SU-DHL-6 (cell line): Measurements from ENCODE around the gene OTOA.
"Not testable (repeated sequence)": the region's sequence is repeated elsewhere in the genome, so short reads cannot be mapped to it uniquely, and the experiment has no call there.

Source experiments
- H2AFZ ChIP-seq: fragments of 200-600 bp; sonication (generic); 2 replicates; pipeline ENCODE4 v1.6.1; 2014; ENCODE audit warnings: low read depth, mild to moderate bottlenecking, moderate library complexity, mixed read lengths, antibody characterized with exemption, low read length; ENCODE audit not compliant: severe bottlenecking
- H3F3A ChIP-seq: fragments of 200-600 bp; shearing (Covaris generic); 2 replicates; pipeline ENCODE4 v1.6.0; 2016; ENCODE audit warnings: antibody characterized with exemption, mild to moderate bottlenecking; ENCODE audit not compliant: insufficient read depth
- H3K27ac ChIP-seq: fragments of 200-600 bp; sonication (generic); 2 replicates; pipeline ENCODE4 v1.5.1; 2016; ENCODE audit warnings: low read depth, mild to moderate bottlenecking, low read length, moderate library complexity, mixed read lengths
- H3K27me3 ChIP-seq: fragments of 200-600 bp; sonication (generic), shearing (Covaris generic); 2 replicates; pipeline ENCODE4 v1.6.0; 2014; ENCODE audit warnings: mild to moderate bottlenecking, low read length
- H3K36me3 ChIP-seq: fragments of 200-600 bp; sonication (generic); 2 replicates; pipeline ENCODE4 v1.6.1; 2014; ENCODE audit warnings: mild to moderate bottlenecking, low read length, mixed read lengths
- H3K4me2 ChIP-seq: fragments of 300-600, 200-600 bp; shearing (Covaris generic), sonication (generic); 2 replicates; pipeline ENCODE4 v1.6.0; 2014; ENCODE audit warnings: low read length, low read depth, mild to moderate bottlenecking; ENCODE audit not compliant: poor library complexity, severe bottlenecking
- H3K4me3 ChIP-seq: fragments of 200-600 bp; sonication (generic); 2 replicates; pipeline ENCODE4 v1.5.1; 2014; ENCODE audit warnings: antibody characterized with exemption, low read length, mild to moderate bottlenecking, mixed read lengths; ENCODE audit not compliant: insufficient read depth, poor library complexity, severe bottlenecking
- H3K79me2 ChIP-seq: fragments of 200-600 bp; sonication (generic); 2 replicates; pipeline ENCODE4 v1.6.1; 2014; ENCODE audit warnings: mild to moderate bottlenecking, low read length, moderate library complexity; ENCODE audit not compliant: insufficient read depth
- H3K9ac ChIP-seq: fragments of 200-600 bp; sonication (generic); 2 replicates; pipeline ENCODE4 v1.7.0; 2014; ENCODE audit warnings: mild to moderate bottlenecking, low read length
- H3K9me2 ChIP-seq: fragments of 200-600 bp; sonication (generic); replicated peaks from 2 replicates; pipeline ENCODE4 v1.6.1; 2014; ENCODE audit warnings: low read length; ENCODE audit not compliant: insufficient read depth
- H3K9me3 ChIP-seq: fragments of 200-600 bp; sonication (generic); 2 replicates; pipeline ENCODE4 v1.6.1; 2014; ENCODE audit warnings: low read length, mixed read lengths; ENCODE audit not compliant: insufficient read depth
- H4K20me1 ChIP-seq: fragments of 200-600 bp; sonication (generic); 2 replicates; pipeline ENCODE4 v1.6.1; 2014; ENCODE audit warnings: low read depth, mild to moderate bottlenecking, antibody characterized with exemption, low read length, moderate library complexity, mixed read lengths
- EZH2phosphoT487 ChIP-seq: fragments of 200-600 bp; sonication (generic), shearing (Covaris generic); conservative IDR thresholded peaks from 2 replicates; pipeline ENCODE4 v1.6.1; 2018; ENCODE audit warnings: mild to moderate bottlenecking, antibody characterized with exemption, low read length, moderate library complexity, mixed read lengths
- TF ChIP-seq, protein P1 (sequence below): fragments of 200-600 bp; sonication (generic); IDR thresholded peaks from one replicate; pipeline ENCODE4 v1.5.1; 2017; ENCODE audit warnings: antibody characterized with exemption, mild to moderate bottlenecking, low read length, moderate library complexity; ENCODE audit not compliant: insufficient read depth, poor library complexity, severe bottlenecking

The OTOA gene

DNA sequence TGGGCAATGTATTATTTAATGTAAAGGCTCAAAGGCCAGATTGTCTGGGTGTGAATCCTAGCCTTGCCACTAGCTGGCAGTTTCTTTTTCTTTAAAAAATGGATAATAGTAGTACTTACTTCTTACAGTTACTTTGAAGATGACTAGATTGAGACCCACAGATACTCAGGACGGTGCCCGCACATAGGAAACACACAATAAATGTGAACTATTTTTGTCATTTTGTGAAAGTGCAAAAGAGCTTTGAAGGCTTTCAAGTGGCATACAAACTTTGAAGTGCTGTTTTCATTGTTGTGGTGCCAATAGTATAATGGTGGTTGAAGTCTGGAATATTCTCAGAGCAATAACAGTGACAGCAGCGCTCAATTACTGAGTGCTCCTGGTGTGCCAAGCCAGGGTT is 63.6 kb downstream of the OTOA start:
- TF ChIP-seq EZH2phosphoT487 = no peak
- TF ChIP-seq, protein P1, sequence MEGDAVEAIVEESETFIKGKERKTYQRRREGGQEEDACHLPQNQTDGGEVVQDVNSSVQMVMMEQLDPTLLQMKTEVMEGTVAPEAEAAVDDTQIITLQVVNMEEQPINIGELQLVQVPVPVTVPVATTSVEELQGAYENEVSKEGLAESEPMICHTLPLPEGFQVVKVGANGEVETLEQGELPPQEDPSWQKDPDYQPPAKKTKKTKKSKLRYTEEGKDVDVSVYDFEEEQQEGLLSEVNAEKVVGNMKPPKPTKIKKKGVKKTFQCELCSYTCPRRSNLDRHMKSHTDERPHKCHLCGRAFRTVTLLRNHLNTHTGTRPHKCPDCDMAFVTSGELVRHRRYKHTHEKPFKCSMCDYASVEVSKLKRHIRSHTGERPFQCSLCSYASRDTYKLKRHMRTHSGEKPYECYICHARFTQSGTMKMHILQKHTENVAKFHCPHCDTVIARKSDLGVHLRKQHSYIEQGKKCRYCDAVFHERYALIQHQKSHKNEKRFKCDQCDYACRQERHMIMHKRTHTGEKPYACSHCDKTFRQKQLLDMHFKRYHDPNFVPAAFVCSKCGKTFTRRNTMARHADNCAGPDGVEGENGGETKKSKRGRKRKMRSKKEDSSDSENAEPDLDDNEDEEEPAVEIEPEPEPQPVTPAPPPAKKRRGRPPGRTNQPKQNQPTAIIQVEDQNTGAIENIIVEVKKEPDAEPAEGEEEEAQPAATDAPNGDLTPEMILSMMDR = no peak
- H3K27ac ChIP-seq = no peak overlapping the region
- H3F3A ChIP-seq = no peaks in the 10 kb centered on the region
- H3K9me3 ChIP-seq = no peaks in the 10 kb centered on the region
- no peaks in the 10 kb centered on the region for H3K27me3 ChIP-seq
- no peaks in the 10 kb centered on the region for H3K9me2 ChIP-seq
- H2AFZ ChIP-seq = no peak overlapping the region
- H3K9ac ChIP-seq = no peak overlapping the region
- no peak overlapping the region for H3K4me3 ChIP-seq
- no peaks in the 10 kb centered on the region for H4K20me1 ChIP-seq
- H3K79me2 ChIP-seq = no peaks in the 10 kb centered on the region
- H3K36me3 ChIP-seq = no peaks in the 10 kb centered on the region
- no peak overlapping the region for H3K4me2 ChIP-seq

DNA sequence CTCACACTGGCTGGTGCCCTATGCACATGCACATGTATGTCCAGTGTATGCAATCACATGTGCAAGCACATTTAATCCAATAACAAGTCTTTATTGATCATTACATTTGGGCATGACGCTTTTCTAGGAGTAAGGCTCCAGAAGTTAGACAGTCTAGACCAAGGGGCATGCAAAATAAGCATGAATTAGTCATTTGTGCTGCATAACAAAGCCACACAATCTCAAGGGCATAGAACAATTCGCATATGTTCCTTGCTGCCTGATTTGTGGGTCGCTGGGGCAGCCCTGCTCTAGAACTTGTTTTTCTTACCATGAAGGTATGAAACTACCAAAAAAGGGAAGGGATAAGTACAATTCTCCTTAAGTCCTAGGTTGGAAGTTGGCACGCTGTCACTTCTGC is 67.5 kb downstream of the OTOA start:
- H3K9me2 ChIP-seq, H3K27ac ChIP-seq, H2AFZ ChIP-seq, H3K4me2 ChIP-seq, H4K20me1 ChIP-seq, H3F3A ChIP-seq, H3K27me3 ChIP-seq, H3K9me3 ChIP-seq, H3K9ac ChIP-seq, H3K4me3 ChIP-seq, H3K36me3 ChIP-seq, H3K79me2 ChIP-seq: not testable (repeated sequence)

DNA sequence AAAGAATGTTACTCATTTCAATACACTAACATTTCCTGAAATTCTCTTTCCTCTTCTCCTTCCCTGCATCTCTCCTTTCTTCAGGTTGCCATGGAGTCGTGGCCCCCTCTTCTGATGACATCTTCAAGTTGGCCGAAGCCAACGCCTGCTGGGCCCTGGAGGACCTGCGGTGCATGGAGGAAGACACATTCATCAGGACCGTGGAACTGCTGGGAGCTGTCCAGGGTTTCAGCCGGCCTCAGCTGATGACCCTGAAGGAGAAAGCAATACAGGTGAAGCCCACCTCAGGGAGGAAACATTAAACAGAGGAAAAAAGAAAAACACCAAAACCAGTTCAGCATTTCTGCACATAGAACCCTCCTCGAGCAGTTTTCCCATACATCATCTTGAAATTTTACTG is 76.9 kb downstream of the OTOA start:
- not testable (repeated sequence) for H2AFZ ChIP-seq, H4K20me1 ChIP-seq, H3F3A ChIP-seq, H3K9me3 ChIP-seq, H3K4me2 ChIP-seq, H3K27ac ChIP-seq, H3K79me2 ChIP-seq, H3K4me3 ChIP-seq, H3K36me3 ChIP-seq, H3K9ac ChIP-seq, H3K9me2 ChIP-seq, H3K27me3 ChIP-seq

DNA sequence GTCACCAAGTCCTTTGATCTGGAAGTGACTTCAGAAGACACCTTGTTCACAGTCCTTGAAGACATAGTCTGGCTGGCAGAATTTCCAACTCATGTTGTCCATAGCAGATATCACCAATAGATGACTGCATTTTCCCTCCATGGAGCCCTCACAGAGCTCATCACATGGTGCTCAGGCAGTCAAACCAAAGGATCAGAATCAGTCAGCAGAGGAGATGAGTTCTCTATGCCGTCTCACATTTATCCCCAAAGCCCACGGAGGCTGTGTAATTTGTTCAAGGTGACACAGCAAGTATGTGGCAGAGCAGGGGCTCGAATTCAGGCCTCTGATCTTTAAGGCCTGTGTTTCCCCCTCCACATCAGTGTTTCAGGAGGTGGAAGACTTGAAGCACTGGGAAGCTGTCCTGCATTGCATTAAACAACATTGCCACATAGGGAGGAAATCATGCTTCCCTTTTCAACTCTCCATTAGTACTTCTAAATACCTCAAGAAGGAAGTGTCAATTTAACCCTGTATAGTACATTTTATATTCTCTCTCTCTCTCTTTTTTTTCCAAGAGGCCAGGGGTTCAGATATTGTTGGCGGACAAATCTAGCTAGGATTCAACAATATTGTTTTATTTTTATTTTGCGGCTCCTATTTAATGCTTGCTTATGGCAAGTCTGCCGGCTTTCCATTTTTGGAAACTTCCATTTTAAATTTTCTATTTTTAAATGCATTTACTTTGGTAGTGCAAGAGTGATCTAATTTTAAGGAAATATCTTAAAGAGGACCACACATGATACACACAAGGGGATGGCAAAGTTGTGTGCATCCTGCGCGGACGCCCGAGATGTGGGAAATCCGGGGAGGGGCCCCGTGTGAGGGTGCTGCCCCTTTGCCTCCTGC is 92.7 kb downstream of the OTOA start:
- not testable (repeated sequence) for H3K4me3 ChIP-seq

DNA sequence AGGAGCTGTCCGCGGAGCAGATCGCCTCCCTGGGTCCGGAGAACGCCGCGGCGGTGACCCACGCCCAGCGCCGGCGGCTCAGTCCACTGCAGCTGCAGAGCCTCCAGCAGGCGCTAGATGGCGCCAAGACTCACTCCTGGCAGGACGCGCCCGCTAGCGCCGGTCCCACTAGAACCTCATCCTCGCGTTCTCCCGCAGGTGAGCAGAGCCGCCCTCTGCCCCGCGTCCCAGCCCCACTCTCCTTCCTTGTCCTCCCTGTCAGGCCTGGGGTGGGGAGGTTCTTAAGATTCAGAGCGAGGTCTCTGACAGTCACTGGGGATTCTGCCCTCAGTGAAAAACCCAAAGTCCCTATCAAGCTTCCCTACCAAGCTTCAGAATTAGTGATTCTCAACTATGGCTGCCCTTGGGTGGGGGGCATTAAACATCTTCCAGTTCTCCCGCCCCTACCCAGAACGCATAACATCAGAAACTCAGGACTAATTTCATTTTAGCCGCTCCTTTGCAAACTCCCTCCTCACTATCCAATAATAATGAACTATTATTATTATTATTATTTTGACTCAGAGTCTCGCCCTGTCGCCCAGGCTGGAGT is 93.4 kb downstream of the OTOA start:
- not testable (repeated sequence) for H3K9me3 ChIP-seq, H3K9ac ChIP-seq, H3F3A ChIP-seq, H3K36me3 ChIP-seq, H3K79me2 ChIP-seq, H4K20me1 ChIP-seq, H3K4me3 ChIP-seq, H3K27ac ChIP-seq, H3K27me3 ChIP-seq, H3K9me2 ChIP-seq, H2AFZ ChIP-seq, H3K4me2 ChIP-seq

More for the DNA sequence above, 92.7 kb downstream of the OTOA start:
- H3K36me3 ChIP-seq, H3K27ac ChIP-seq, H3K79me2 ChIP-seq, H3K9me2 ChIP-seq, H3F3A ChIP-seq, H3K9me3 ChIP-seq, H3K27me3 ChIP-seq, H3K9ac ChIP-seq, H3K4me2 ChIP-seq, H2AFZ ChIP-seq, H4K20me1 ChIP-seq: not testable (repeated sequence)

DNA sequence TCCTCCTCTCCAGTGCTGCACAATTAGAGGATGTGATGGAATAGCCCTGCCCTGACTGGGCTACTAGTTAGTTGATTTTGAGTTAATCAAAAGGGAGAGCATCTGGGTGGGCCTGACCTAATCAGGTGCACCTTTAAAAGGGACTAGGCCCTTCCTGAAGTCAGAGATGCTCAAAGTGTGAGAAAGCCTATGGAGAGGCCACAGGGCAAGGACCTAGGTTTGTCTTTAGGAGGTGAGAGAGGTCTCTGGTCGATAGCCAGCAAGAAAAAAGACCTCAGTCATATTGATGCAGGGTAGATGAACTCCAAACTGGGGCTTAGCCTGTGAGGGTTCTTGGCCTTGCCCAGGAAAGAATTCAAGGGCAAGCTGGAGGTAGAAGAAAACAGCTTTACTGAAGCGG is 104.5 kb downstream of the OTOA start:
- H3K9me3 ChIP-seq, H3F3A ChIP-seq, H3K4me3 ChIP-seq, H3K9me2 ChIP-seq, H2AFZ ChIP-seq, H3K36me3 ChIP-seq, H3K27ac ChIP-seq, H3K4me2 ChIP-seq, H3K9ac ChIP-seq, H3K27me3 ChIP-seq, H4K20me1 ChIP-seq, H3K79me2 ChIP-seq: not testable (repeated sequence)

DNA sequence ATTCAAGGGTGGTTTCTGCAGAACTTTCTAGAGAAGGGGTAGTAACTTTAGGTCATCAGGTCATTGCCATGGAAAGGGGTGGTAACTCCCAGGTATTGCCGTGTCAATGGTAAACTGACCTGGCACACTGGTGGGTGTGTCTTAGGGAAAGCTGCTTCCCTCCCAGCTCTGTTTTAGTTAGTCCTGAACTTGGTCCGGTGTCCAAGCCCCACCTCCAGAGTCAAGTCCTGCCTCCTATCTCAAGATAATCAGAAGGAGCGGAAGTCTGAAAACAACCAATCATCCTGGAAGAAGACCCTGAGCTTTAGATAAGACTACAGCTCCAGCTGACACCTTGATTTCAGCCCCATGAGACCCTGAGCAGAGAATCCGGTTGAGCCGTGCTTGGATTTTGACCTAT is 105.0 kb downstream of the OTOA start:
- not testable (repeated sequence) for H3K9me3 ChIP-seq, H3K4me3 ChIP-seq, H3K79me2 ChIP-seq, H4K20me1 ChIP-seq, H3F3A ChIP-seq, H3K27ac ChIP-seq, H2AFZ ChIP-seq, H3K4me2 ChIP-seq, H3K9me2 ChIP-seq, H3K36me3 ChIP-seq, H3K9ac ChIP-seq, H3K27me3 ChIP-seq
